HCEC 1CT (cell line): ENCODE data around the gene MOB3B.

ENCODE experiments used
- DNase-seq: peaks from one replicate; pipeline ENCODE4 v3.0.0-alpha.2; 2017

The MOB3B gene

DNA sequence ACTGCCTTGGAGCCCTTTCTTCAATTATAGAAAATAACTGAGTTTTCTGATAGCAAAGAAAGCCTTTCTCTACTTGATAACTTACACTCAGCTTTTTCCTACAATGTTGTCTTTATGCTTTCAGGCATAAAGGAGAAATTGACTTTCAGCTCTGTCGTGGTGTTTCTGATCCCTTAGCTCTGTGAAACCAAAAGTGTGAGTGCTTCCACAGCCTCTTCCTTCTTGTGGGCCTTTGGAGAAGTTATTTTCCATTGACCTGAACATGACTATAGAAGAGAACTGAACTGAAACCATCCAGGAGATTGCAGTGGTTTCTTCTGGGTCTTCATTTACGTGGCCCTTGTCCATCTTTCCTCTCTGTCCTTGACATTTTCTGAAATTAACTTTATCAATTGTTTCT, 173.2 kb downstream of the MOB3B start:
- no peak for DNase-seq

DNA sequence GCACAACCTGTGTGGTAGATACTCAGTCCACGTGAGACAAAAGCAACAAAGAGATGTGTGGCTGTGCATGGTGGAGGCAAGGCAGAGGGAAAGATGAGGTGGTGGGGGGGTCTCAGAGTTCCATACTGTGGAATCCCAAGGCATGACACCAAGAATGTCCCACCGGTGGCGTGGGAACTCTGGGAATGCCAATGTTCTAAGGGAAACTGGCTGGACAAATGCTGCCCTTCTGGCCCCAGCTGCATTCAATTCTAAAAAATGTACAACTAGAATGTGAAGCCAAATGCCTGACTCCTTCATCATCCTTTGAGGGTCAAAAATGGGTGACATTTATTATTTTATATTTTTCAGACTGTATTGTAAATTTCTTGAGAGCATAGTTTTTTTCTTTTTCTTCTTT, 174.4 kb downstream of the MOB3B start:
- no peak for DNase-seq

GRCh38 chr9:27353474-27354229, 176.0 kb downstream of the MOB3B start:
- DNase-seq: no peak

- DNase-seq: no peak
Observed at GRCh38 chr9:27353166-27353473, 176.5 kb downstream of the MOB3B start.

- DNase-seq: no peak
Observed at GRCh38 chr9:27352457-27353165, 177.0 kb downstream of the MOB3B start.

- DNase-seq: no peak
Observed at GRCh38 chr9:27351438-27351837, 178.2 kb downstream of the MOB3B start.

- no peak for DNase-seq
Observed at GRCh38 chr9:27350382-27350976, 179.1 kb downstream of the MOB3B start.

DNA sequence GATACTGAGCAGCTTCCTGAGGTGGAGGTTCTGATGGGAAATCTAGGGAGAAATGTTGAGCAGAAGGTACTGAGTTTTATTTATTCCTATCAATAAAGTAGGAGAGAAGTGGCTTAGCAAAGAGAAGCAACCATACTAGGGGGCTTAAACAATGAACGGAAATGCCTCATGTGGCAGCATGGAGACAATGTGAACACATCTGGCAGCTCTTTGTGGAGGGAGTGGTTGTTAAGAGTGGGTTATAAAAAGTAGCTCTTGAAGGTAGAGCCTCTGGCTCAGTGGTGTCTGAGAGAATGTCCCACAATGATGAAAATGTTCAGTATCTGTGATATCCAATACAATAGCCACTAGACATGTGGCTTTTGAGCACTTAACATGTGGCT, 179.9 kb downstream of the MOB3B start:
- no peak for DNase-seq

- no peak for DNase-seq
Observed at GRCh38 chr9:27348785-27349697, 180.6 kb downstream of the MOB3B start.

DNA sequence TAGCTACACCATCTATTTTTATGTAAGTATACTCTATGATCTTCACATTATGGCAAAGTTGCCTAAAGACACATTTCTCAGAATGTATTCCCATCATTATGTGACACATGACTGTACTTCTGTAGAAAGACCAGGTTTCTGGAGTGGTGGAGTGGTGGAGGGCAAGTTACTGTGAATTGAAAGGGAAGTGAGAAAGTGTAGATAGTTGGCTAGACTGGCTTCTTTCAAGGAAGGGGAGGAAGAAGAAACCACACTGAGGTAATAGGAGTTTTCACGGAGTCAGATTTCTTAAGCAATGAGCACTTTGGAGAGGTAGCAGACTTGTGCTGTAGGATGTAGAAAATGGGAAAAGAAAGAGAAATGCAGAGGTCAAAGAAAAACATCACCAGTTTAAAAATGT, 181.7 kb downstream of the MOB3B start:
- DNase-seq: no peak

DNA sequence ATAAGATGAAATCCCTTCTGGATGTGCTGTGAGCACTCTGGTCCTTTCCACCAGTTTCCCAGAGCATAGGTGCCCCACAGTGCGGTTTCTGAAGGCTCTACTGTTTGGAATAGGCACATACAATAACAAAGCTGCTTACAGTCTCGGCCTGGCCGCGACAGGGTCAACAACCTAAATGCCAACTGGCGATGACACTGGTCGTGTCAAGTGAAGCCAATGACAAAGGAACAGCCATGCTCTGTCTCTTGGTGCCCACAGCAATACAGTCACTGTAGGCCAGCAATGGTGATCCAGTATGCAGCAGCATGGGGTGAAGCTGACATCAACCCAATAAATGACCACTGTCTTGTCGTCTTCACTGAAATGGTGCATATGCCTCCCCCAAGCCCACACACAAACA, 184.8 kb downstream of the MOB3B start:
- no peak for DNase-seq

GRCh38 chr9:27341545-27342294, 187.9 kb downstream of the MOB3B start:
- no peak for DNase-seq

DNA sequence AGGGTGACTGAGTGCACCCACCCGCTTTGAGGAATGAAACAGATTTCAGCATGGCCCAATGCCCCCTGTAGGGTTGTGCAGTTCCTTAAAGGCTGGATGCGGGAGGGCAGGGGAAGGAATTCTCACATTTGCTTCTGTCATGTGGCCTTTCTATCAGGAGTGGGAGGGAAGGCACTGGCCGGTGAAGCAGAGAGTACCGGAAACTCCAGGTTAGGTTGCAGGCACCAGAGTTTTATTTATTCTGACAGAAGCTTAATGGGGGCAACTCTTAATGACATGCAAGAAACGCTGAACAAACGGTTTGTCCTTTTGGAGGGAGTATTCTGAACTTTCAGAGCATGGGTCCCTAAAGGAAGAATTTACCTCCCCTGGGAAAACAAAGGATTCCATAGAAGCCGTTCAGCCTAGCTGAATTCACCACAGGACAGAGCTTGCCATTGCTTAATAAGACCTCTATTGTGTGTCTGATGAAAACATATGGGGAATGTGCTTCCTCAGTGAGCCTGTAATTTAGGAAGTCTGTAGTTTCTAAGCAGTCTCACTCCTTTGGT, 188.6 kb downstream of the MOB3B start:
- DNase-seq: no peak

DNA sequence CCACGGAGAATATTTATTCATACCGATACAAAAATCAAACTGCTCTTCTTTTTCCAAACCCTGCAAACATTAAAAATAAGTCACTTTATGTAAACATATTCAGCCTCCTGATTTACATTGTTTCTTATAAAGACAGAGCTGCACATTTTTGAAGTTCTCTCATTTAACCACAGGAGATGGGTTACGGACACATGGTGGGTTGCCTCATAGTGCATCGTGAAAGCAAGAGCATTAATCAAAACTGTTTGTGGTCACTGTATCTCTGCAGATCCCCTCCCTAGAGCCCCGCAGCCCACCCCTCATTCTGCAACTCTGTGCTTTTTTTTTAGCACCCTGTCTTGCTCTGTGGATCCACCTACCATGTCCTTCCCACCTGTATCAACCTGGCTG, 189.3 kb downstream of the MOB3B start:
- no peak for DNase-seq

- no peak for DNase-seq
Observed at GRCh38 chr9:27339661-27340284, 189.8 kb downstream of the MOB3B start.

- no peak for DNase-seq
Observed at GRCh38 chr9:27338527-27338903, 191.1 kb downstream of the MOB3B start.

- DNase-seq: no peak
Observed at GRCh38 chr9:27337833-27338526, 191.6 kb downstream of the MOB3B start.

DNA sequence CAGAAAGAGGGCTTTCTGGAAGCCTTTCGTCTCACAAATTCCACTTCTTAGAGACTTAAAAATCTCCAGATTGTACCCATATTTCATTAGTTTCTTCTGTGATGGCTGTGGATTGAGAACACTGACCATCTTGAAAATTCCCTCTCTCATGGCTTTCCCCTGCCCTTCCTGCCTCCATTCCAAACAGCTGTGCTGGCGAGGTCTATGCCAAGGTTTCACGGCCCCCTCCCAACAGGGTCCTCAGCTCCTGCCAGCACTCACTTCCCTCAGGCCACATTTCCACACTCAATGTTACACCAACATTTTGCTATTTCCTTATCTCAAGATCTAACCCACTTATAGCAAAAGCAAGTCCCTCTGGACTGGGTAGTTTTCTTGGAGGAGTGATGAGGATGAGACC, 192.4 kb downstream of the MOB3B start:
- DNase-seq: no peak

DNA sequence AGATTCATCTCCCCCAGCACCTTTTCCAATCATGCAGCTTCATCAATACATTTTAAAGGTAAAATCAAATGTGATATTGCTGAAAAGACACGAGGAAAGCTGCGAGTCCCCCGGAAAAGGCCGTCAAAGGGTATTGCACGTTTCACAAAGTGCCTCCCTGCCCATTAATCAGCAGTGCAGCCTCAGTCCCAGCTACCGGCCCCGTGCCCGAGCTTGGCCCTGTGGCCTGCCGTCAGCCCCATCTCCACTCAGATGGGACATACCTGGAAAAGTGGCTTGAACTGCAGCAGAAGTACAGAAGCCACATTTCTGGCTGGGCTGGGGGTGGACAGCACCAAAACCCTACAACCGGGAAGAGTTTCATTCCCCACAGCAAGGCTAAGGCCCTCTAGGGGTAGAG, 192.8 kb downstream of the MOB3B start:
- no peak for DNase-seq

- DNase-seq: no peak
Observed at GRCh38 chr9:27336126-27336525, 193.5 kb downstream of the MOB3B start.

GRCh38 chr9:27335075-27335474, 194.5 kb downstream of the MOB3B start:
- DNase-seq: no peak
